HepG2 (cell line): ENCODE results near the gene C9orf78. TPM values are rescaled to one million over a fixed set of nuclear protein-coding genes. Genes with fewer than 3 reads are reported as not detected.
A peak's percentile ranks its signal among the peaks of the same experiment; 100 is the strongest.

Experiments used
- CBFB ChIP-seq: sonication (generic); formaldehyde crosslinking; IDR thresholded peaks from 2 replicates; pipeline ENCODE4 v1.4.0; 2020; ENCODE audit warnings: missing genetic modification reagents
- CC2D1A ChIP-seq: sonication (generic); formaldehyde crosslinking; IDR thresholded peaks from 2 replicates; pipeline ENCODE4 v1.8.1; 2023; ENCODE audit warnings: mild to moderate bottlenecking, missing genetic modification reagents
- MTF1 ChIP-seq: sonication (generic); formaldehyde crosslinking; IDR thresholded peaks from 2 replicates; pipeline ENCODE4 v1.5.0; 2020; ENCODE audit warnings: missing genetic modification reagents
- PHF8 ChIP-seq: sonication (generic); formaldehyde crosslinking; IDR thresholded peaks from 2 replicates; pipeline ENCODE4 v1.5.0; 2020; ENCODE audit warnings: missing genetic modification reagents
- PTBP1 ChIP-seq: fragments of 200-400 bp; formaldehyde crosslinking; IDR thresholded peaks from 2 replicates; pipeline ENCODE4 v1.6.1; 2018; ENCODE audit warnings: low read length, low read depth; ENCODE audit not compliant: poor library complexity, severe bottlenecking
- SRSF9 ChIP-seq: fragments of 200-400 bp; formaldehyde crosslinking; IDR thresholded peaks from 2 replicates; pipeline ENCODE4 v1.6.1; 2018; ENCODE audit warnings: borderline replicate concordance, mild to moderate bottlenecking, low read depth, low read length; ENCODE audit not compliant: insufficient read depth, poor library complexity, severe bottlenecking
- YEATS4 ChIP-seq: sonication (generic); formaldehyde crosslinking; IDR thresholded peaks from 2 replicates; pipeline ENCODE4 v1.4.0; 2020; ENCODE audit warnings: missing genetic modification reagents, borderline replicate concordance
- YY1 ChIP-seq: IDR thresholded peaks from 2 replicates; pipeline ENCODE4 v1.6.1; 2011; ENCODE audit warnings: low read length, low read depth, moderate library complexity, mild to moderate bottlenecking; ENCODE audit not compliant: insufficient read depth, insufficient replicate concordance
- ZNF10 ChIP-seq: sonication (generic); formaldehyde crosslinking; IDR thresholded peaks from 2 replicates; pipeline ENCODE4 v1.4.0; 2020; ENCODE audit warnings: mild to moderate bottlenecking, low read depth, missing genetic modification reagents, borderline replicate concordance
- ZNF230 ChIP-seq: sonication (generic); formaldehyde crosslinking; IDR thresholded peaks from 2 replicates; pipeline ENCODE4 v1.4.0; 2020; ENCODE audit warnings: mild to moderate bottlenecking, missing genetic modification reagents
- ZNF263 ChIP-seq: sonication (generic); formaldehyde crosslinking; IDR thresholded peaks from 2 replicates; pipeline ENCODE4 v1.4.0; 2020; ENCODE audit warnings: missing genetic modification reagents
- ZNF274 ChIP-seq: sonication (generic); formaldehyde crosslinking; IDR thresholded peaks from 2 replicates; pipeline ENCODE4 v1.5.1; 2020; ENCODE audit warnings: mild to moderate bottlenecking, missing genetic modification reagents
- ZNF546 ChIP-seq: sonication (generic); formaldehyde crosslinking; conservative IDR thresholded peaks from 2 replicates; pipeline ENCODE4 v1.8.1; 2023; ENCODE audit warnings: mild to moderate bottlenecking, missing genetic modification reagents
- ZNF558 ChIP-seq: sonication (generic); formaldehyde crosslinking; IDR thresholded peaks from 2 replicates; pipeline ENCODE4 v1.9.0; 2022; ENCODE audit warnings: mild to moderate bottlenecking, missing genetic modification reagents, borderline replicate concordance
- ZNF816 ChIP-seq: sonication (generic); formaldehyde crosslinking; IDR thresholded peaks from 2 replicates; pipeline ENCODE4 v1.8.0; 2022; ENCODE audit warnings: missing genetic modification reagents, mild to moderate bottlenecking, borderline replicate concordance
- ZSCAN21 ChIP-seq: sonication (generic); formaldehyde crosslinking; IDR thresholded peaks from 2 replicates; pipeline ENCODE4 v1.8.0; 2022; ENCODE audit warnings: mild to moderate bottlenecking, missing genetic modification reagents, moderate library complexity, borderline replicate concordance
- polyA plus RNA-seq, 8 experiments: library from polyadenylated mRNA; depleted of rRNA in 3 of 8; stranded (reverse) in 7 of 8; unstranded in 1 of 8; fragments of >200 nt; fragmentation: Illumina TruSeq in 4 of 8; extraction: Trizol in 4 of 8; gene quantifications; 2 replicates each; pipeline versions ENCODE4 v1.2.1 to v1.2.3, GENCODE V29; 2011 to 2016; ENCODE audit warnings: low read depth in 4 of 8, missing spikeins in 1 of 8, mixed read lengths in 1 of 8; ENCODE audit not compliant: insufficient read depth in 1 of 8
- total RNA-seq, 5 experiments: library from RNA; depleted of rRNA; stranded (reverse); fragments of >200 nt; fragmentation: Illumina TruSeq; extraction: Trizol; gene quantifications; 2 replicates each; pipeline ENCODE4 v1.2.3, GENCODE V29; 2016; ENCODE audit warnings: low read depth in 1 of 5
- TF ChIP-seq, protein P1 (sequence below): sonication (generic); formaldehyde crosslinking; IDR thresholded peaks from 2 replicates; pipeline ENCODE4 v1.5.0; 2020; ENCODE audit warnings: mild to moderate bottlenecking, missing genetic modification reagents, borderline replicate concordance
- TF ChIP-seq, protein P2 (sequence below): sonication (generic); formaldehyde crosslinking; IDR thresholded peaks from 2 replicates; pipeline ENCODE4 v1.4.0; 2020; ENCODE audit warnings: missing genetic modification reagents
- TF ChIP-seq, protein P3 (sequence below): sonication (generic); formaldehyde crosslinking; IDR thresholded peaks from 2 replicates; pipeline ENCODE4 v1.4.0; 2020; ENCODE audit warnings: missing genetic modification reagents, borderline replicate concordance

The C9orf78 gene
- total and polyA plus RNA-seq, 2 of the 13 experiments (the other 11 are each of a cell fraction or from before 2014, with no cell fraction given): 18.4 to 35.5 TPM

DNA sequence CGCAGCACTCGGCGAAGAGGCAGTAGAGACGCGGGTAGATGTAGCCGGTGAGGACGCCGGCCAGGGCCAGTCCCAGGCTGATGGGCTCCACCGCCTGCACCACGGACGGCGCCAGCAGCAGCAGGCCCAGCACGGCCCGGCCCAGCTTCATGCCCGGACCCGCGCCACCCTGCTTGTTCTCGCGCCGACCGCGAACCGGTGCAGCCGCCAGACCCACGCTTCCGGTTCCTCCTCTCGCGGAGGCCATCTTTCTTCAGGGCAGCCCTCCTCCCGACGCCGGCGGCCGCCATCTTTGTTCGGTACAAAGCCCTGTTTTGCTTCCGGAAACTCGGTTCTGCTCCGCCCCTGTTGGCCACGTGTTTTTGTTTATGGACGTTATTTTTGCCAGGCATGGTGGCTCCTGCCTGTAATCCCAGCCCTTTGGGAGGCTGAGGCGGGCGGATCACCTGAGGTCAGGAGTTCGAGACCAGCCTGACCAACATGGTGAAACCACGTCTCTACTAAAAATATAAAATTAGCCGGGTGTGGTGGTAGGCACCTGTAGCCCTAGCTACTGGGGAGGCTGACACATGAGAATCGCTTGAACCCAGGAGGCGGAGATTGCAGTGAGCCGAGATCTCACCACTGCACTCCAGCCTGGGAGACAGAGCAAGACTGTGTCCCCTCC lies 11.0 kb downstream of the C9orf78 start, which contains the start of gene TOR1A (continued):
- TF ChIP-seq YY1 (peak; percentile 100), ZNF816 (CRISPR knock-in tag) (no peak), CC2D1A (CRISPR knock-in tag) (no peak), MTF1 (no peak), ZNF274 (peak; percentile 35; the same call in 1 of the 2 replicates), ZNF558 (CRISPR knock-in tag) (no peak), ZNF263 (CRISPR knock-in tag) (peak; percentile 49; the same call in 1 of the 2 replicates), PHF8 (CRISPR knock-in tag) (peak; percentile 95), ZNF10 (CRISPR knock-in tag) (no peak), ZNF546 (CRISPR knock-in tag) (no peak), PTBP1 (peak; percentile 61), SRSF9 (no peak), ZSCAN21 (peak; percentile 77), ZNF230 (CRISPR knock-in tag) (peak; percentile 77), YEATS4 (CRISPR knock-in tag) (peak; percentile 73), CBFB (CRISPR knock-in tag) (peak; percentile 91)
- TF ChIP-seq, protein P1, sequence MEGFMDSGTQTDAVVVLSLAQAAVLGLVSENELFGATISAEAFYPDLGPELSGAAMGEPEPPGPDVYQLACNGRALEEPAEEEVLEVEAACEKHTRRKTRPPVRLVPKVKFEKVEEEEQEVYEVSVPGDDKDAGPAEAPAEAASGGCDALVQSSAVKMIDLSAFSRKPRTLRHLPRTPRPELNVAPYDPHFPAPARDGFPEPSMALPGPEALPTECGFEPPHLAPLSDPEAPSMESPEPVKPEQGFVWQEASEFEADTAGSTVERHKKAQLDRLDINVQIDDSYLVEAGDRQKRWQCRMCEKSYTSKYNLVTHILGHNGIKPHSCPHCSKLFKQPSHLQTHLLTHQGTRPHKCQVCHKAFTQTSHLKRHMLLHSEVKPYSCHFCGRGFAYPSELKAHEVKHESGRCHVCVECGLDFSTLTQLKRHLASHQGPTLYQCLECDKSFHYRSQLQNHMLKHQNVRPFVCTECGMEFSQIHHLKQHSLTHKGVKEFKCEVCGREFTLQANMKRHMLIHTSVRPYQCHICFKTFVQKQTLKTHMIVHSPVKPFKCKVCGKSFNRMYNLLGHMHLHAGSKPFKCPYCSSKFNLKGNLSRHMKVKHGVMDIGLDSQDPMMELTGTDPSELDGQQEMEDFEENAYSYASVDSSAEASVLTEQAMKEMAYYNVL (CRISPR knock-in tag): 0 out of 2 replicates have a peak, but pooled peaks have one; percentile 50
- TF ChIP-seq, protein P2, sequence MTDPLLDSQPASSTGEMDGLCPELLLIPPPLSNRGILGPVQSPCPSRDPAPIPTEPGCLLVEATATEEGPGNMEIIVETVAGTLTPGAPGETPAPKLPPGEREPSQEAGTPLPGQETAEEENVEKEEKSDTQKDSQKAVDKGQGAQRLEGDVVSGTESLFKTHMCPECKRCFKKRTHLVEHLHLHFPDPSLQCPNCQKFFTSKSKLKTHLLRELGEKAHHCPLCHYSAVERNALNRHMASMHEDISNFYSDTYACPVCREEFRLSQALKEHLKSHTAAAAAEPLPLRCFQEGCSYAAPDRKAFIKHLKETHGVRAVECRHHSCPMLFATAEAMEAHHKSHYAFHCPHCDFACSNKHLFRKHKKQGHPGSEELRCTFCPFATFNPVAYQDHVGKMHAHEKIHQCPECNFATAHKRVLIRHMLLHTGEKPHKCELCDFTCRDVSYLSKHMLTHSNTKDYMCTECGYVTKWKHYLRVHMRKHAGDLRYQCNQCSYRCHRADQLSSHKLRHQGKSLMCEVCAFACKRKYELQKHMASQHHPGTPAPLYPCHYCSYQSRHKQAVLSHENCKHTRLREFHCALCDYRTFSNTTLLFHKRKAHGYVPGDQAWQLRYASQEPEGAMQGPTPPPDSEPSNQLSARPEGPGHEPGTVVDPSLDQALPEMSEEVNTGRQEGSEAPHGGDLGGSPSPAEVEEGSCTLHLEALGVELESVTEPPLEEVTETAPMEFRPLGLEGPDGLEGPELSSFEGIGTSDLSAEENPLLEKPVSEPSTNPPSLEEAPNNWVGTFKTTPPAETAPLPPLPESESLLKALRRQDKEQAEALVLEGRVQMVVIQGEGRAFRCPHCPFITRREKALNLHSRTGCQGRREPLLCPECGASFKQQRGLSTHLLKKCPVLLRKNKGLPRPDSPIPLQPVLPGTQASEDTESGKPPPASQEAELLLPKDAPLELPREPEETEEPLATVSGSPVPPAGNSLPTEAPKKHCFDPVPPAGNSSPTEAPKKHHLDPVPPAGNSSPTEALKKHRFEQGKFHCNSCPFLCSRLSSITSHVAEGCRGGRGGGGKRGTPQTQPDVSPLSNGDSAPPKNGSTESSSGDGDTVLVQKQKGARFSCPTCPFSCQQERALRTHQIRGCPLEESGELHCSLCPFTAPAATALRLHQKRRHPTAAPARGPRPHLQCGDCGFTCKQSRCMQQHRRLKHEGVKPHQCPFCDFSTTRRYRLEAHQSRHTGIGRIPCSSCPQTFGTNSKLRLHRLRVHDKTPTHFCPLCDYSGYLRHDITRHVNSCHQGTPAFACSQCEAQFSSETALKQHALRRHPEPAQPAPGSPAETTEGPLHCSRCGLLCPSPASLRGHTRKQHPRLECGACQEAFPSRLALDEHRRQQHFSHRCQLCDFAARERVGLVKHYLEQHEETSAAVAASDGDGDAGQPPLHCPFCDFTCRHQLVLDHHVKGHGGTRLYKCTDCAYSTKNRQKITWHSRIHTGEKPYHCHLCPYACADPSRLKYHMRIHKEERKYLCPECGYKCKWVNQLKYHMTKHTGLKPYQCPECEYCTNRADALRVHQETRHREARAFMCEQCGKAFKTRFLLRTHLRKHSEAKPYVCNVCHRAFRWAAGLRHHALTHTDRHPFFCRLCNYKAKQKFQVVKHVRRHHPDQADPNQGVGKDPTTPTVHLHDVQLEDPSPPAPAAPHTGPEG (CRISPR knock-in tag): no peak
- TF ChIP-seq, protein P3, sequence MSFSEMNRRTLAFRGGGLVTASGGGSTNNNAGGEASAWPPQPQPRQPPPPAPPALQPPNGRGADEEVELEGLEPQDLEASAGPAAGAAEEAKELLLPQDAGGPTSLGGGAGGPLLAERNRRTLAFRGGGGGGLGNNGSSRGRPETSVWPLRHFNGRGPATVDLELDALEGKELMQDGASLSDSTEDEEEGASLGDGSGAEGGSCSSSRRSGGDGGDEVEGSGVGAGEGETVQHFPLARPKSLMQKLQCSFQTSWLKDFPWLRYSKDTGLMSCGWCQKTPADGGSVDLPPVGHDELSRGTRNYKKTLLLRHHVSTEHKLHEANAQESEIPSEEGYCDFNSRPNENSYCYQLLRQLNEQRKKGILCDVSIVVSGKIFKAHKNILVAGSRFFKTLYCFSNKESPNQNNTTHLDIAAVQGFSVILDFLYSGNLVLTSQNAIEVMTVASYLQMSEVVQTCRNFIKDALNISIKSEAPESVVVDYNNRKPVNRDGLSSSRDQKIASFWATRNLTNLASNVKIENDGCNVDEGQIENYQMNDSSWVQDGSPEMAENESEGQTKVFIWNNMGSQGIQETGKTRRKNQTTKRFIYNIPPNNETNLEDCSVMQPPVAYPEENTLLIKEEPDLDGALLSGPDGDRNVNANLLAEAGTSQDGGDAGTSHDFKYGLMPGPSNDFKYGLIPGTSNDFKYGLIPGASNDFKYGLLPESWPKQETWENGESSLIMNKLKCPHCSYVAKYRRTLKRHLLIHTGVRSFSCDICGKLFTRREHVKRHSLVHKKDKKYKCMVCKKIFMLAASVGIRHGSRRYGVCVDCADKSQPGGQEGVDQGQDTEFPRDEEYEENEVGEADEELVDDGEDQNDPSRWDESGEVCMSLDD (CRISPR knock-in tag): no peak
